Natural killer cell (primary cell): Measurements from ENCODE around the gene MTFP1. TPM values are rescaled to one million over a fixed set of nuclear protein-coding genes. Genes with fewer than 3 reads are reported as not detected.
A peak's percentile ranks its signal among the peaks of the same experiment; 100 is the strongest.

Source experiments
- ATAC-seq, 3 donors: fragments of 150-1000 bp in 2 of 3; fragments of 200-7000 bp in 1 of 3; cut with Tn5 transposase; 1 replicate in 1 of 3; 2 replicates in 2 of 3; pipeline ENCODE4 v1.10.0; 2021; ENCODE audit warnings: mild to moderate bottlenecking in 2 of 3, moderate library complexity in 2 of 3
- DNase-seq, 2 donors: peaks; one replicate each; pipeline versions ENCODE4 v3.0.0 to v3.0.0-alpha.2; 2013 to 2021; ENCODE audit warnings: mixed read lengths in 1 of 2
- H3K27ac ChIP-seq: one replicate; pipeline ENCODE4 v1.5.1; 2013; ENCODE audit warnings: mild to moderate bottlenecking, low read length
- H3K27me3 ChIP-seq: one replicate; pipeline ENCODE4 v1.6.1; 2013; ENCODE audit warnings: low read length; ENCODE audit not compliant: control insufficient read depth, insufficient read depth
- H3K36me3 ChIP-seq: one replicate; pipeline ENCODE4 v1.6.1; 2013; ENCODE audit warnings: low read length; ENCODE audit not compliant: control insufficient read depth, insufficient read depth
- H3K4me1 ChIP-seq: one replicate; pipeline ENCODE4 v1.6.1; 2013; ENCODE audit warnings: low read length; ENCODE audit not compliant: control insufficient read depth, insufficient read depth
- H3K4me3 ChIP-seq: one replicate; pipeline ENCODE4 v1.5.1; 2013; ENCODE audit warnings: low read length
- H3K9me3 ChIP-seq: one replicate; pipeline ENCODE4 v1.6.1; 2013; ENCODE audit warnings: low read length; ENCODE audit not compliant: control insufficient read depth, insufficient read depth
- H3K27ac Mint-ChIP-seq, 2 donors: one replicate each; pipeline ENCODE4 v1.8.0; 2022; ENCODE audit warnings: mild to moderate bottlenecking in 2 of 2, mixed read lengths in 2 of 2, moderate library complexity in 1 of 2
- H3K27me3 Mint-ChIP-seq, 2 donors: one replicate each; pipeline ENCODE4 v1.8.0; 2022; ENCODE audit warnings: low read depth in 2 of 2, mixed read lengths in 2 of 2
- H3K36me3 Mint-ChIP-seq: one replicate; pipeline ENCODE4 v1.8.0; 2022; ENCODE audit warnings: mixed read lengths
- H3K4me1 Mint-ChIP-seq, 2 donors: one replicate each; pipeline ENCODE4 v1.8.0; 2022; ENCODE audit warnings: mixed read lengths in 2 of 2
- H3K4me3 Mint-ChIP-seq: one replicate; pipeline ENCODE4 v1.8.0; 2022; ENCODE audit warnings: mild to moderate bottlenecking, moderate library complexity, mixed read lengths
- H3K9me3 Mint-ChIP-seq, 2 donors: one replicate each; pipeline ENCODE4 v1.8.0; 2022; ENCODE audit warnings: mixed read lengths in 2 of 2
- WGBS: methylation state at CpG from one replicate; pipeline ENCODE4 v1.1.7; 2013; ENCODE audit warnings: missing lambda C conversion rate; ENCODE audit not compliant: insufficient coverage; 5-methylcytosine and 5-hydroxymethylcytosine counted together
- intact Hi-C: fragments of 100-400 bp; cut with micrococcal nuclease; formaldehyde crosslinking; loops from one replicate; pipeline ENCODE4 v1.14.2; 2022
- total RNA-seq, 4 donors: library from RNA; stranded (reverse); fragments of 120-200 nt in 1 of 4; gene quantifications; one replicate each; pipeline versions ENCODE4 v1.2.3 to v1.2.4, GENCODE V29; 2013 to 2022
- TF ChIP-seq, protein P1 (sequence below): fragments of 200-600 bp; IDR thresholded peaks from one replicate; pipeline ENCODE4 v1.8.0; 2022; ENCODE audit warnings: antibody characterized with exemption

Gene MTFP1, protein sequence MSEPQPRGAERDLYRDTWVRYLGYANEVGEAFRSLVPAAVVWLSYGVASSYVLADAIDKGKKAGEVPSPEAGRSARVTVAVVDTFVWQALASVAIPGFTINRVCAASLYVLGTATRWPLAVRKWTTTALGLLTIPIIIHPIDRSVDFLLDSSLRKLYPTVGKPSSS
- total RNA-seq: 10 to 100 TPM; 15.7 to 17.5 (median 17.2) TPM
- total RNA-seq (2013): 11.4 TPM

DNA sequence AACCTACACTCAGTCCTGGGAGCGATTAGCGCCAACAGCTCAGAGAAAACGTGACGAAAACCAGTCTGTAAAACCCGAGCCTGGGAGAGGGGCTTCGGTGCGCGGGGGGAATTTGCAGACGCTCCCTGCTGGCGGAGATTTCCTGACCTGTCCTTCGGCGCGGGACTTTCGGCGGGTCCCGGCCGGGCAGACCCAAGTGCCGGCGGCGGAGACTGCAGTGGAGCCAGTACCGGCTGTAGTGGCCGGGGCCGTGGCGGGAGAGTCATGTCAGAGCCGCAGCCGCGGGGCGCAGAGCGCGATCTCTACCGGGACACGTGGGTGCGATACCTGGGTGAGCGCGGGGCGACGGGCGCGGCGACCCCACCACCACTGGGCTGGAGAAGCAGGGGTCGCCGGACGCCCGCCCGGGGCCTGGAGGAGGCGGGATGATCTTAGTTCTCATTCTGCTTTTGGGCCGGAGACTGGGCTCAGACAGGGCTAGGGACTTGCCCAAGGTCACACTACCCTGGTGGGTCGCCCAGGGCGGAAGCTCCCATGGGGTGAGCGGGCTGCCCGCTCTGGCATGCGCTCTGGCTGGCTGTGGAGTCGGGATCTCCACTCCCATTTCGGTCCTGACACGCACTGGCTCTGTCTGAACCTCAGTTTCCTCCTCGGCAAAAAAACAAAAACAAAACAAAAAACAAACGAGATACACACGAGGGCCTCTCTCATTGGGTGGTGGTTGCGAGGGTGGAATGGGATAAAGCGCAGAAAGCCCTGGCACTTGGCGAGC is at the start of gene MTFP1:
MTFP1 (plus strand) TSS at position 153 of the 772 bp plus-strand sequence; CDS start at position 265, 112 bp downstream.
- Mint-ChIP-seq H3K4me1 (peaks cover 41 to 55% of the 10 kb centered on the region in 2 donors), H3K9me3 (no peaks in the 10 kb centered on the region), H3K27ac (peak within 1 kb of the TSS; percentile 93 to 94), H3K36me3 (no peaks in the 10 kb centered on the region), H3K4me3 (peak within 1 kb of the TSS; percentile 95), H3K27me3 (no peaks in the 10 kb centered on the region)
- H3K9me3 ChIP-seq: no peaks in the 10 kb centered on the region
- TF ChIP-seq, protein P1, sequence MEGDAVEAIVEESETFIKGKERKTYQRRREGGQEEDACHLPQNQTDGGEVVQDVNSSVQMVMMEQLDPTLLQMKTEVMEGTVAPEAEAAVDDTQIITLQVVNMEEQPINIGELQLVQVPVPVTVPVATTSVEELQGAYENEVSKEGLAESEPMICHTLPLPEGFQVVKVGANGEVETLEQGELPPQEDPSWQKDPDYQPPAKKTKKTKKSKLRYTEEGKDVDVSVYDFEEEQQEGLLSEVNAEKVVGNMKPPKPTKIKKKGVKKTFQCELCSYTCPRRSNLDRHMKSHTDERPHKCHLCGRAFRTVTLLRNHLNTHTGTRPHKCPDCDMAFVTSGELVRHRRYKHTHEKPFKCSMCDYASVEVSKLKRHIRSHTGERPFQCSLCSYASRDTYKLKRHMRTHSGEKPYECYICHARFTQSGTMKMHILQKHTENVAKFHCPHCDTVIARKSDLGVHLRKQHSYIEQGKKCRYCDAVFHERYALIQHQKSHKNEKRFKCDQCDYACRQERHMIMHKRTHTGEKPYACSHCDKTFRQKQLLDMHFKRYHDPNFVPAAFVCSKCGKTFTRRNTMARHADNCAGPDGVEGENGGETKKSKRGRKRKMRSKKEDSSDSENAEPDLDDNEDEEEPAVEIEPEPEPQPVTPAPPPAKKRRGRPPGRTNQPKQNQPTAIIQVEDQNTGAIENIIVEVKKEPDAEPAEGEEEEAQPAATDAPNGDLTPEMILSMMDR: no peak
- DNase-seq (peak; percentile 42 to 79), ATAC-seq (peak; percentile 10 to 20 (median 17))
- peak within 1 kb of the TSS; percentile 90 for H3K27ac ChIP-seq
- whole genome bisulfite sequencing: 4% methylated on average over 61 of the region's 61 CpGs
- no peaks in the 10 kb centered on the region for H3K27me3 ChIP-seq
- peaks cover 3% of the 10 kb centered on the region for H3K36me3 ChIP-seq
- H3K4me1 ChIP-seq: peaks cover 46% of the 10 kb centered on the region
- intact Hi-C loops: loop anchor here (1.0 to 2.0 kb wide), 2 partner anchors 35 to 69 kb away; partner anchors contain the start of genes CCDC157 and SF3A1
- peak within 1 kb of the TSS; percentile 63 for H3K4me3 ChIP-seq

DNA sequence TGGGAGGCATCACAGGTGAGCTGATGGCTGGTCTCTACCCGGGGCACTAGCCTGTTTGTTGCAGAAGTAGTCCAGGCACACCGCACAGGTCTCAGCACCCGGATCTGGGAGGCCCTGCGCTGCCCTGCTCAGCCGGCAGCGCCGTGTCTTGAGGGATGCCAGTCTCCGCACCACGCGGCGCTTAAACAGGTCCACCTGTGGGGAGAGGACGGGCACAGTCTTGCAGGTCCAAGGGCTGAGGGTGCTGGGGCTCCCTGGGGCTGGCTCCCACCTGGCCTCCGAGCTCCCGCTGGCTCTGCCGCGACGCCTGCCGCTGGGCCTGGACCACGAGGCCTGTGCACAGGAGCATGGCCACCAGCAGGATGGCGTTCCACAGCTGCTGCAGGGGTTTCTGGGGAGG is 45.6 kb upstream of the MTFP1 start:
- H3K4me3 ChIP-seq: no peak overlapping the region
- Mint-ChIP-seq H3K36me3 (no peaks in the 10 kb centered on the region), H3K27ac (no peak overlapping the region), H3K4me3 (no peak overlapping the region), H3K9me3 (no peaks in the 10 kb centered on the region), H3K27me3 (no peaks in the 10 kb centered on the region), H3K4me1 (no peaks in the 10 kb centered on the region)
- no peaks in the 10 kb centered on the region for H3K4me1 ChIP-seq
- WGBS: 96% methylated on average over 20 of the region's 20 CpGs
- ATAC-seq: no peak
- no peak for DNase-seq
- no peaks in the 10 kb centered on the region for H3K27me3 ChIP-seq
- H3K27ac ChIP-seq: no peak overlapping the region
- intact Hi-C loops: no loop called here
- TF ChIP-seq, protein P1: no peak
- H3K9me3 ChIP-seq: no peaks in the 10 kb centered on the region
- H3K36me3 ChIP-seq: no peaks in the 10 kb centered on the region

DNA sequence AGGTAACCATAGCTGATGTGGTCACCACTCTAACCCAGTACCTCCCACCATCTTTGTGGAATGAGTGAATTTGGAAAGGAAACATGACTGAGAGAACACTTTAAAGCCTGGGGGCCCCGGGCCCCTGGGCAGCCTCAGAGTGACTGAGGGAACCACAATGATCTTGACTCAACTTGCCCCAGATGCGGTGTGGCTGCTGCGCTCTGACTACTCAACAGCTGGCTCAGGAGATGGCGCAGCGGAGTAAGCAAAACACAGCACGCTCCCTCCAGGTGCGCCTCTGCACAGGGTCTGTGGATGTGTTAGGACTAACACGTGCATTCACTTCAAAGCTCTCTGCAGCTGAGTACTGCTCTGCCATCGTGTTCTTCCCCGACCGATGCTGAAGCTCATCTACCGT is 44.3 kb upstream of the MTFP1 start:
- Mint-ChIP-seq H3K36me3 (no peaks in the 10 kb centered on the region), H3K27ac (no peak overlapping the region), H3K27me3 (no peaks in the 10 kb centered on the region), H3K4me1 (no peaks in the 10 kb centered on the region), H3K9me3 (no peaks in the 10 kb centered on the region), H3K4me3 (no peak overlapping the region)
- intact Hi-C loops: no loop called here
- ATAC-seq: no peak
- WGBS: 90% methylated on average over 12 of the region's 12 CpGs
- no peak overlapping the region for H3K4me3 ChIP-seq
- no peaks in the 10 kb centered on the region for H3K9me3 ChIP-seq
- DNase-seq: no peak
- H3K36me3 ChIP-seq: no peaks in the 10 kb centered on the region
- H3K4me1 ChIP-seq: peaks cover 2% of the 10 kb centered on the region
- no peaks in the 10 kb centered on the region for H3K27me3 ChIP-seq
- H3K27ac ChIP-seq: no peak overlapping the region
- TF ChIP-seq, protein P1: no peak
